ENCODE measurements around the gene HOXA9.

HOXA9 gene

GRCh38 chr7:27176962-27177794, 11.8 kb upstream of the HOXA9 start:
- no peak for DNase-seq (ENCODE audit: low spot score)

- DNase-seq (ENCODE audit: low spot score) = no peak
Observed at GRCh38 chr7:27176524-27176845, 11.1 kb upstream of the HOXA9 start.

- DNase-seq (ENCODE audit: low spot score) = no peak
Observed at GRCh38 chr7:27175626-27176523, 10.5 kb upstream of the HOXA9 start.

GRCh38 chr7:27174874-27175625, 9.7 kb upstream of the HOXA9 start:
- DNase-seq (ENCODE audit: low spot score) = no peak

- DNase-seq (ENCODE audit: low spot score) = no peak
Observed at GRCh38 chr7:27173956-27174873, 8.9 kb upstream of the HOXA9 start, which contains the start of gene HOXA10. Gene HOXA10, minus strand, starts transcription at chr7:27174320. Its CDS starts 14 bp downstream, at chr7:27174306.

- DNase-seq (ENCODE audit: low spot score) = no peak
Observed at GRCh38 chr7:27173511-27173955, 8.2 kb upstream of the HOXA9 start.

GRCh38 chr7:27172823-27173510, 7.6 kb upstream of the HOXA9 start:
- no peak for DNase-seq (ENCODE audit: low spot score)

- DNase-seq (ENCODE audit: low spot score) = no peak
Observed at GRCh38 chr7:27172315-27172774, 7.0 kb upstream of the HOXA9 start.

GRCh38 chr7:27171637-27172314, 6.4 kb upstream of the HOXA9 start:
- DNase-seq (ENCODE audit: low spot score) = no peak

- DNase-seq (ENCODE audit: low spot score) = no peak
Observed at GRCh38 chr7:27171325-27171636, 5.9 kb upstream of the HOXA9 start.

GRCh38 chr7:27170426-27171324, 5.3 kb upstream of the HOXA9 start:
- DNase-seq (ENCODE audit: low spot score) = no peak

- no peak for DNase-seq (ENCODE audit: low spot score)
Observed at GRCh38 chr7:27169658-27170425, 4.5 kb upstream of the HOXA9 start.

- DNase-seq (ENCODE audit: low spot score) = no peak
Observed at GRCh38 chr7:27168265-27168947, 3.1 kb upstream of the HOXA9 start.

- no peak for DNase-seq (ENCODE audit: low spot score)
Observed at GRCh38 chr7:27167916-27168264, 2.6 kb upstream of the HOXA9 start.

- no peak for DNase-seq (ENCODE audit: low spot score)
Observed at GRCh38 chr7:27166531-27167505, 1.5 kb upstream of the HOXA9 start.

GRCh38 chr7:27165996-27166530, 726 bp upstream of the HOXA9 start:
- DNase-seq (ENCODE audit: low spot score) = no peak

Measured in hepatic stellate cell (primary cell).